H9 (cell line): ENCODE data around the gene PPP2R3A. TPM values are rescaled to one million over a fixed set of nuclear protein-coding genes. Genes with fewer than 3 reads are reported as not detected.

Experiments used
- DNase-seq: peaks from one replicate; pipeline ENCODE4 v3.0.0-alpha.2; 2017
- H2AFZ ChIP-seq: one replicate; pipeline ENCODE4 v1.6.1; 2013; ENCODE audit warnings: mild to moderate bottlenecking, low read length, control low read depth, moderate library complexity
- H2AK5ac ChIP-seq: 2 replicates; pipeline ENCODE4 v1.6.1; 2013; ENCODE audit warnings: low read length, control low read depth, mixed read lengths; ENCODE audit not compliant: insufficient read length
- H2BK120ac ChIP-seq: one replicate; pipeline ENCODE4 v1.6.1; 2013; ENCODE audit warnings: low read depth, mild to moderate bottlenecking, low read length, control low read depth, inconsistent platforms; ENCODE audit not compliant: poor library complexity, severe bottlenecking
- H2BK12ac ChIP-seq: 2 replicates; pipeline ENCODE4 v1.6.1; 2013; ENCODE audit warnings: low read length, control low read depth, mixed read lengths, low read depth; ENCODE audit not compliant: insufficient read length
- H2BK15ac ChIP-seq: 2 replicates; pipeline ENCODE4 v1.6.1; 2013; ENCODE audit warnings: low read depth, low read length, control low read depth
- H2BK20ac ChIP-seq: one replicate; pipeline ENCODE4 v1.6.1; 2013; ENCODE audit warnings: low read depth, mild to moderate bottlenecking, low read length, control low read depth, inconsistent platforms; ENCODE audit not compliant: poor library complexity, severe bottlenecking
- H2BK5ac ChIP-seq: 2 replicates; pipeline ENCODE4 v1.6.1; 2013; ENCODE audit warnings: low read length, control low read depth, mixed read lengths; ENCODE audit not compliant: insufficient read length
- H3K14ac ChIP-seq: 2 replicates; pipeline ENCODE4 v1.6.1; 2013; ENCODE audit warnings: low read length, control low read depth; ENCODE audit not compliant: insufficient read depth
- H3K18ac ChIP-seq: 2 replicates; pipeline ENCODE4 v1.6.1; 2013; ENCODE audit warnings: low read depth, mild to moderate bottlenecking, mixed read lengths, low read length, control low read depth; ENCODE audit not compliant: insufficient read length
- H3K23ac ChIP-seq: 2 replicates; pipeline ENCODE4 v1.6.1; 2013; ENCODE audit warnings: low read length, control low read depth, mixed read lengths, low read depth; ENCODE audit not compliant: insufficient read length
- H3K23me2 ChIP-seq: 2 replicates; pipeline ENCODE4 v1.6.1; 2013; ENCODE audit warnings: low read depth, mild to moderate bottlenecking, mixed read lengths, low read length, control low read depth; ENCODE audit not compliant: insufficient read length, poor library complexity, severe bottlenecking
- H3K27ac ChIP-seq: 2 replicates; pipeline ENCODE4 v1.5.1; 2013; ENCODE audit warnings: low read length, control low read depth, mixed read lengths, low read depth; ENCODE audit not compliant: insufficient read length
- H3K27me3 ChIP-seq: 2 replicates; pipeline ENCODE4 v1.6.1; 2013; ENCODE audit warnings: low read length, control low read depth, inconsistent platforms; ENCODE audit not compliant: insufficient read depth
- H3K4ac ChIP-seq: 2 replicates; pipeline ENCODE4 v1.6.1; 2013; ENCODE audit warnings: low read depth, mild to moderate bottlenecking, control low read depth, inconsistent platforms, low read length, moderate library complexity
- H3K4me1 ChIP-seq: 2 replicates; pipeline ENCODE4 v1.6.1; 2013; ENCODE audit warnings: low read length, control low read depth, inconsistent platforms; ENCODE audit not compliant: insufficient read depth
- H3K4me2 ChIP-seq: 2 replicates; pipeline ENCODE4 v1.6.1; 2013; ENCODE audit warnings: low read length, control low read depth, mixed read lengths; ENCODE audit not compliant: insufficient read length, insufficient read depth
- H3K56ac ChIP-seq: 2 replicates; pipeline ENCODE4 v1.6.1; 2013; ENCODE audit warnings: low read depth, mild to moderate bottlenecking, mixed read lengths, low read length, control low read depth; ENCODE audit not compliant: insufficient read length
- H3K79me1 ChIP-seq: 2 replicates; pipeline ENCODE4 v1.6.1; 2013; ENCODE audit warnings: low read depth, mild to moderate bottlenecking, moderate library complexity, low read length, control low read depth, inconsistent platforms; ENCODE audit not compliant: insufficient read depth, poor library complexity, severe bottlenecking
- H3K79me2 ChIP-seq: 2 replicates; pipeline ENCODE4 v1.6.1; 2013; ENCODE audit warnings: low read length, control low read depth, inconsistent platforms; ENCODE audit not compliant: insufficient read depth
- H3K9ac ChIP-seq: 2 replicates; pipeline ENCODE4 v1.6.1; 2013; ENCODE audit warnings: low read length, control low read depth, mixed read lengths; ENCODE audit not compliant: insufficient read length; ENCODE audit errors: extremely low read depth
- H3K9me3 ChIP-seq: one replicate; pipeline ENCODE4 v1.6.1; 2013; ENCODE audit warnings: low read depth, low read length, inconsistent platforms; ENCODE audit not compliant: control insufficient read depth
- H3T11ph ChIP-seq: one replicate; pipeline ENCODE4 v1.6.1; 2013; ENCODE audit warnings: mild to moderate bottlenecking, low read length, control low read depth, inconsistent platforms
- H4K20me1 ChIP-seq: one replicate; pipeline ENCODE4 v1.6.1; 2013; ENCODE audit not compliant: control insufficient read depth, insufficient read length, insufficient read depth
- H4K5ac ChIP-seq: 2 replicates; pipeline ENCODE4 v1.6.1; 2013; ENCODE audit warnings: low read depth, mild to moderate bottlenecking, mixed read lengths, low read length, control low read depth; ENCODE audit not compliant: insufficient read length
- H4K8ac ChIP-seq: replicated peaks from 2 replicates; pipeline ENCODE4 v1.6.1; 2013; ENCODE audit warnings: low read length, control low read depth, mixed read lengths, low read depth; ENCODE audit not compliant: insufficient read length
- H4K91ac ChIP-seq: 2 replicates; pipeline ENCODE4 v1.6.1; 2013; ENCODE audit warnings: low read depth, mild to moderate bottlenecking, moderate library complexity, mixed read lengths, low read length, control low read depth; ENCODE audit not compliant: insufficient read length
- H3K27ac Mint-ChIP-seq, 3 experiments: 2 replicates in 2 of 3; 3 replicates in 1 of 3; pipeline ENCODE4 v1.8.0; 2020 to 2021; ENCODE audit warnings: mixed read lengths in 3 of 3, mild to moderate bottlenecking in 1 of 3, moderate library complexity in 1 of 3
- H3K27me3 Mint-ChIP-seq: 2 replicates; pipeline ENCODE4 v1.8.0; 2021; ENCODE audit warnings: low read depth, mild to moderate bottlenecking, moderate library complexity, mixed read lengths
- H3K36me3 Mint-ChIP-seq, 3 experiments: 2 replicates in 2 of 3; 3 replicates in 1 of 3; pipeline ENCODE4 v1.8.0; 2020 to 2021; ENCODE audit warnings: low read depth in 3 of 3, mixed read lengths in 3 of 3; ENCODE audit not compliant: insufficient read depth in 1 of 3
- H3K4me1 Mint-ChIP-seq, 2 experiments: 2 replicates each; pipeline ENCODE4 v1.8.0; 2020; ENCODE audit warnings: mixed read lengths in 2 of 2
- H3K4me3 Mint-ChIP-seq, 2 experiments: 2 replicates in 1 of 2; 3 replicates in 1 of 2; pipeline ENCODE4 v1.8.0; 2020 to 2021; ENCODE audit warnings: mild to moderate bottlenecking in 2 of 2, mixed read lengths in 2 of 2, moderate library complexity in 1 of 2
- H3K9me3 Mint-ChIP-seq, 2 experiments: 2 replicates in 1 of 2; 3 replicates in 1 of 2; pipeline ENCODE4 v1.8.0; 2020; ENCODE audit warnings: mild to moderate bottlenecking in 2 of 2, mixed read lengths in 2 of 2, moderate library complexity in 1 of 2
- CTCF ChIP-seq: fragments of 200-600 bp; sonication (generic); conservative IDR thresholded peaks from 3 replicates; pipeline ENCODE4 v1.8.0; 2021; ENCODE audit warnings: antibody characterized with exemption, mild to moderate bottlenecking
- WGBS: extraction: QIAGEN DNeasy Blood & Tissue Kit; methylation state at CpG from one replicate; pipeline ENCODE4 v1.1.7; 2013; ENCODE audit warnings: missing lambda C conversion rate, low lambda C conversion rate, mixed read lengths; ENCODE audit not compliant: insufficient read length; ENCODE audit errors: extremely low coverage; 5-methylcytosine and 5-hydroxymethylcytosine counted together
- total RNA-seq: library from RNA; stranded (reverse); gene quantifications from 2 replicates; pipeline ENCODE4 v1.2.1, GENCODE V29; 2021

The PPP2R3A gene
- total RNA-seq, 1 experiment from 2014 or later: 12.4 TPM

DNA sequence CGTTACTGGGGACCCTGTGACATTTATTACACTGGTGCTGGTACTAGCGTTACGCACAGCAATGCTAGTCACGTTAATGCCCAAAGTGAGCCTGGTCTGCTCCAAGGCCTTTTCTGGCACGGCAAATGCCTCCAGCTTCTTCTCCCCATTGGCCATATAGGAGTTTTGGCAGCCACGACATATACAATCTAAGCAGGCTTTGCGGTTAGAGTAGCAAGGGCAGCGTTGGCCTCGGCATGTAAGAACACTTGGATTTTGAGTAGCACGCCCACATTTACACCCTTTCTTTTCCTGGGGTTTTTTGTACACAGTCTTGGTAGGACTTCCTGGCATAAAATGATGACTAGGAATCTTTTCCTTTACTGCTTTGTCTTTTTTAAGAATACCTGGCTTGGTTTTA is 185.7 kb downstream of the PPP2R3A start:
- no peaks in the 10 kb centered on the region for H3K9me3 Mint-ChIP-seq
- Histone ChIP-seq H3K23me2 (no peaks in the 10 kb centered on the region), H3K14ac (peak overlapping the region; percentile 56; the same call in 1 of the 2 replicates), H3T11ph (no peak overlapping the region), H3K79me1 (peaks cover 7% of the 10 kb centered on the region), H3K27ac (no peak overlapping the region), H4K5ac (no peak overlapping the region), H3K4me1 (no peaks in the 10 kb centered on the region), H4K91ac (no peak overlapping the region), H3K27me3 (no peaks in the 10 kb centered on the region), H2BK20ac (no peak overlapping the region), H3K23ac (no peak overlapping the region), H2AFZ (no peak overlapping the region), H2BK15ac (no peak overlapping the region), H2BK5ac (peak overlapping the region; percentile 53), H4K8ac (no peak overlapping the region), H3K56ac (no peak overlapping the region), H2AK5ac (no peak overlapping the region), H3K4ac (no peak overlapping the region), H4K20me1 (no peaks in the 10 kb centered on the region), H2BK120ac (no peak overlapping the region), H3K18ac (no peak overlapping the region), H3K79me2 (peaks cover 5% of the 10 kb centered on the region; the same call in 1 of the 2 replicates), H3K9me3 (no peaks in the 10 kb centered on the region), H3K4me2 (no peak overlapping the region), H2BK12ac (no peak overlapping the region), H3K9ac (no peak overlapping the region)
- peaks cover 2 to 6% of the 10 kb centered on the region in 2 experiments; a peak in 1 of 4 replicates for H3K4me1 Mint-ChIP-seq
- no peaks in the 10 kb centered on the region for H3K27me3 Mint-ChIP-seq
- H3K4me3 Mint-ChIP-seq: no peak overlapping the region
- H3K27ac Mint-ChIP-seq: peak overlapping the region in 1 of 3 experiments; percentile 48; a peak in 3 of 7 replicates
- no CpG with 5 or more reads among the region's 10 CpGs for WGBS
- H3K36me3 Mint-ChIP-seq: peaks cover 13 to 22% (median 16%) of the 10 kb centered on the region in 3 experiments; a peak in 6 of 7 replicates
- no peak for TF ChIP-seq CTCF
- DNase-seq: no peak
